K562 (cell line): Measurements from ENCODE around the gene MRPS18B. TPM values are rescaled to one million over a fixed set of nuclear protein-coding genes. Genes with fewer than 3 reads are reported as not detected.
"Not testable (repeated sequence)": the region's sequence is repeated elsewhere in the genome, so short reads cannot be mapped to it uniquely, and the experiment has no call there.

Experiments used
- ATAC-seq: fragments of 200-7000 bp; cut with Tn5 transposase; 3 replicates; pipeline ENCODE4 v1.9.1; 2020; ENCODE audit warnings: moderate library complexity
- BruUV-seq: library from RNA; stranded (reverse); fragments of 400-500 nt; replicated peaks from 2 replicates; lab custom pipeline; 2021; lab: Mats Ljungman, UMichigan
- CTCF ChIA-PET: fragments of 300-600 bp; formaldehyde crosslinking; extraction: SDS; loops from one replicate; lab custom pipeline; 2021; ENCODE audit warnings: low intra/inter-chr PET ratio; lab: Yijun Ruan, JAX
- POLR2A ChIA-PET: fragments of 300-600, 350-650 bp; sonication (Branson Sonifier 250); formaldehyde crosslinking; extraction: SDS; loops from one replicate; lab custom pipeline; 2021; ENCODE audit warnings: antibody characterized with exemption, inconsistent platforms; lab: Yijun Ruan, JAX
- DNase-seq, 4 experiments: peaks; one replicate each; pipeline versions ENCODE4 v3.0.0 to v3.0.0-alpha.2; 2011 to 2018; ENCODE audit warnings: low spot score in 3 of 4, mixed read lengths in 3 of 4; ENCODE audit errors: extremely low read depth in 1 of 4
- FAIRE-seq: peaks from 2 replicates; lab custom pipeline; 2011; peaks lifted over from hg19 to GRCh38; lab: Jason Lieb, UNC
- H2AFZ ChIP-seq: 2 replicates; pipeline ENCODE4 v1.6.0; 2011; ENCODE audit warnings: low read depth, low read length, control low read depth, inconsistent platforms
- H3K27ac ChIP-seq: fragments of 200-600 bp; 3 replicates; pipeline ENCODE4 v1.8.0; 2011; ENCODE audit warnings: low read depth, mild to moderate bottlenecking, control low read depth, inconsistent platforms, low read length, moderate library complexity, mixed read lengths; ENCODE audit errors: extremely low read depth
- H3K27me3 ChIP-seq, 2 experiments: fragments of 300-600 bp in 1 of 2; 2 replicates in 1 of 2; 3 replicates in 1 of 2; pipeline versions ENCODE4 v1.6.0 to v1.8.0; 2011; ENCODE audit warnings: inconsistent platforms in 2 of 2, low read length in 2 of 2, mild to moderate bottlenecking in 1 of 2, mixed read lengths in 1 of 2, moderate library complexity in 1 of 2; ENCODE audit not compliant: control insufficient read depth in 2 of 2, insufficient read depth in 2 of 2
- H3K36me3 ChIP-seq: fragments of 300-600 bp; 3 replicates; pipeline ENCODE4 v1.8.0; 2011; ENCODE audit warnings: mild to moderate bottlenecking, low read length, inconsistent platforms; ENCODE audit not compliant: control insufficient read depth, insufficient read depth
- H3K4me1 ChIP-seq, 2 experiments: fragments of 200-600 bp in 1 of 2; replicated peaks in 1 of 2; 2 replicates in 1 of 2; 3 replicates in 1 of 2; pipeline versions ENCODE4 v1.5.1 to v1.8.0; 2011; ENCODE audit warnings: inconsistent platforms in 2 of 2, low read length in 2 of 2, mild to moderate bottlenecking in 1 of 2, mixed read lengths in 1 of 2, moderate library complexity in 1 of 2; ENCODE audit not compliant: control insufficient read depth in 2 of 2, insufficient read depth in 2 of 2
- H3K4me2 ChIP-seq: 2 replicates; pipeline ENCODE4 v1.6.1; 2011; ENCODE audit warnings: low read length, control low read depth, inconsistent platforms, mixed read lengths; ENCODE audit not compliant: insufficient read depth
- H3K4me3 ChIP-seq: fragments of 200-600 bp; sonication (generic), shearing (Covaris generic); 2 replicates; pipeline ENCODE4 v1.5.1; 2016; ENCODE audit warnings: control low read depth, inconsistent platforms
- H3K79me2 ChIP-seq: fragments of 200-600 bp; 3 replicates; pipeline ENCODE4 v1.8.0; 2011; ENCODE audit warnings: low read length, inconsistent platforms; ENCODE audit not compliant: control insufficient read depth, insufficient read depth
- H3K9ac ChIP-seq, 2 experiments: 2 replicates each; pipeline versions ENCODE4 v1.6.0 to v1.6.1; 2011; ENCODE audit warnings: low read depth in 2 of 2, low read length in 2 of 2, control low read depth in 1 of 2, inconsistent platforms in 1 of 2, mild to moderate bottlenecking in 1 of 2, mixed read lengths in 1 of 2; ENCODE audit not compliant: insufficient read depth in 1 of 2
- H3K9me1 ChIP-seq: one replicate; pipeline ENCODE4 v1.6.0; 2011; ENCODE audit warnings: inconsistent platforms, mild to moderate bottlenecking, low read length, moderate library complexity; ENCODE audit not compliant: control insufficient read depth, insufficient read depth
- H3K9me3 ChIP-seq: replicated peaks from 2 replicates; pipeline ENCODE4 v1.5.1; 2011; ENCODE audit warnings: low read depth, low read length, inconsistent platforms; ENCODE audit not compliant: control insufficient read depth, insufficient read depth
- H4K20me1 ChIP-seq: replicated peaks from 2 replicates; pipeline ENCODE4 v1.6.1; 2011; ENCODE audit warnings: low read length, inconsistent platforms, mixed read lengths; ENCODE audit not compliant: control insufficient read depth, insufficient read depth
- ARID1B ChIP-seq: fragments of 450-650 bp; IDR thresholded peaks from 2 replicates; pipeline ENCODE4 v1.6.1; 2016; ENCODE audit warnings: antibody characterized with exemption, mild to moderate bottlenecking, inconsistent platforms
- ATF3 ChIP-seq, 2 experiments: fragments of 450-650 bp in 1 of 2; sonication (generic) in 1 of 2; formaldehyde crosslinking in 1 of 2; IDR thresholded peaks in 1 of 2; conservative IDR thresholded peaks in 1 of 2; 2 replicates each; pipeline versions ENCODE4 v1.6.1 to v1.8.1; 2016 to 2023; ENCODE audit warnings: mild to moderate bottlenecking in 2 of 2, moderate library complexity in 2 of 2, inconsistent platforms in 1 of 2, missing genetic modification reagents in 1 of 2
- ATF7 ChIP-seq: fragments of 450-650 bp; IDR thresholded peaks from 2 replicates; pipeline ENCODE4 v1.7.1; 2014; ENCODE audit warnings: mild to moderate bottlenecking, moderate library complexity
- CBFA2T3 ChIP-seq: fragments of 450-650 bp; IDR thresholded peaks from 2 replicates; pipeline ENCODE4 v1.6.1; 2017
- CEBPG ChIP-seq, 3 experiments: fragments of 200-800 bp in 1 of 3; sonication (Bioruptor generic) in 1 of 3; sonication (generic) in 1 of 3; formaldehyde crosslinking in 1 of 3; IDR thresholded peaks in 2 of 3; conservative IDR thresholded peaks in 1 of 3; 2 replicates each; pipeline versions ENCODE4 v1.6.1 to v1.8.0; 2016 to 2022; ENCODE audit warnings: missing compliant biosample characterization in 2 of 3, missing genetic modification characterization in 2 of 3, mild to moderate bottlenecking in 1 of 3, missing genetic modification reagents in 1 of 3
- CREM ChIP-seq: IDR thresholded peaks from 2 replicates; pipeline ENCODE4 v1.6.1; 2014; ENCODE audit warnings: antibody characterized with exemption, low read depth
- DPF2 ChIP-seq: fragments of 450-650 bp; IDR thresholded peaks from 2 replicates; pipeline ENCODE4 v1.6.1; 2016
- EGR1 ChIP-seq: fragments of 450-650 bp; conservative IDR thresholded peaks from 2 replicates; pipeline ENCODE4 v1.6.1; 2017; ENCODE audit warnings: mild to moderate bottlenecking
- JUN ChIP-seq, 2 experiments: sonication (generic) in 1 of 2; formaldehyde crosslinking in 1 of 2; IDR thresholded peaks; 2 replicates each; pipeline versions ENCODE4 v1.6.1 to v1.8.0; 2012 to 2022; ENCODE audit warnings: borderline replicate concordance in 2 of 2, mild to moderate bottlenecking in 2 of 2, improper control_type of control experiment in 1 of 2, low read depth in 1 of 2, low read length in 1 of 2, missing genetic modification reagents in 1 of 2
- JUND ChIP-seq, 2 experiments: IDR thresholded peaks; 2 replicates in 1 of 2; 3 replicates in 1 of 2; pipeline ENCODE4 v1.6.1; 2011; ENCODE audit warnings: borderline replicate concordance in 2 of 2, low read depth in 2 of 2, low read length in 2 of 2, improper control_type of control experiment in 1 of 2, missing biosample characterization in 1 of 2, missing genetic modification characterization in 1 of 2, missing genetic modification reagents in 1 of 2
- KDM1A ChIP-seq, 2 experiments: fragments of 450-650 bp; IDR thresholded peaks; 2 replicates each; pipeline ENCODE4 v1.6.1; 2016; ENCODE audit warnings: mild to moderate bottlenecking in 2 of 2
- SMARCE1 ChIP-seq: fragments of 450-650 bp; IDR thresholded peaks from 2 replicates; pipeline ENCODE4 v1.7.1; 2016; ENCODE audit warnings: mild to moderate bottlenecking
- ZBTB7A ChIP-seq: IDR thresholded peaks from 2 replicates; pipeline ENCODE4 v1.6.1; 2011; ENCODE audit warnings: low read depth, mild to moderate bottlenecking, low read length, moderate library complexity, borderline replicate concordance; ENCODE audit not compliant: control insufficient read depth
- ZEB2 ChIP-seq: fragments of 450-650 bp; IDR thresholded peaks from 2 replicates; pipeline ENCODE4 v1.6.1; 2016
- ZNF263 ChIP-seq: sonication (generic); formaldehyde crosslinking; IDR thresholded peaks from 2 replicates; pipeline ENCODE4 v1.8.0; 2022; ENCODE audit warnings: mild to moderate bottlenecking, missing genetic modification reagents, borderline replicate concordance
- WGBS: fragments of 100-300 bp; shearing (Covaris generic); methylation state at CpG from one replicate; pipeline ENCODE4 v1.1.6; 2016; ENCODE audit warnings: low coverage, mixed read lengths; ENCODE audit not compliant: insufficient coverage; ENCODE audit errors: missing lambda C conversion rate; 5-methylcytosine and 5-hydroxymethylcytosine counted together
- in situ Hi-C: fragments of 300-500 bp; cut with MboI; formaldehyde crosslinking; loops from 4 replicates; pipeline ENCODE4 v1.15.0; 2018; ENCODE audit warnings: inconsistent platforms, mixed read lengths
- intact Hi-C: fragments of 100-400 bp; cut with micrococcal nuclease; formaldehyde crosslinking; loops from 2 replicates; pipeline ENCODE4 v1.14.2; 2022
- polyA plus RNA-seq, 8 experiments: library from polyadenylated mRNA; depleted of rRNA in 4 of 8; stranded (reverse) in 5 of 8; unstranded in 3 of 8; fragments of >200 nt; fragmentation: Nextera tagmentation in 2 of 8; fragmentation: Illumina TruSeq in 1 of 8; extraction: Ambion mirVana in 2 of 8; extraction: Trizol in 1 of 8; gene quantifications; 2 replicates each; pipeline versions ENCODE4 v1.2.1 to v1.2.3, GENCODE V29; 2011 to 2014; ENCODE audit warnings: inconsistent platforms in 1 of 8, missing spikeins in 1 of 8
- total RNA-seq, 7 experiments: library from RNA; depleted of rRNA in 6 of 7; stranded (reverse); fragments of >200 nt in 6 of 7; fragmentation: Illumina TruSeq in 2 of 7; extraction: Trizol in 2 of 7; gene quantifications; 2 replicates each; pipeline versions ENCODE4 v1.2.1 to v1.2.3, GENCODE V29; 2011 to 2021; ENCODE audit warnings: low replicate concordance in 1 of 7

The MRPS18B gene
- total and polyA plus RNA-seq, 9 of the 15 experiments (the other 6 are each of a cell fraction or from before 2014, with no cell fraction given) = 132 to 383 (median 178) TPM

GRCh38 chr6:30666300-30666699, 48.7 kb downstream of the MRPS18B start:
- 80% methylated on average over 2 of the region's 2 CpGs for WGBS
- BruUV-seq; H3K9me3 ChIP-seq; H3K4me3 ChIP-seq; H3K9ac ChIP-seq; H3K27me3 ChIP-seq; H3K4me2 ChIP-seq; TF ChIP-seq JUN (CRISPR knock-in tag; IDR thresholded peaks at IDR 0.05; ENCODE audit: borderline replicate concordance); CEBPG (CRISPR knock-in tag; IDR thresholded peaks at IDR 0.05); ATF3 (CRISPR knock-in tag; conservative IDR thresholded peaks at IDR 0.05): not testable (repeated sequence)
- peak; percentile 58 for FAIRE-seq
- Histone ChIP-seq H3K4me1 (peaks cover 7 to 13% of the 10 kb centered on the region in 2 experiments), H3K27ac (peak overlapping the region; percentile 39; the same call in 2 of the 3 replicates)
- TF ChIP-seq CBFA2T3 = 0 out of 2 replicates have a peak, but pooled peaks have one; percentile 5
- peak; percentile 26; the same call in 1 of the 2 replicates for TF ChIP-seq ZBTB7A
- TF ChIP-seq SMARCE1 = peak; percentile 52
- TF ChIP-seq KDM1A (IDR thresholded peaks at IDR 0.05) = peak in 1 of 2 experiments; percentile 48; a peak in 2 of 4 replicates
- TF ChIP-seq ATF7 = peak; percentile 88
- peak; percentile 43; the same call in 1 of the 2 replicates for TF ChIP-seq JUN (IDR thresholded peaks at IDR 0.05; ENCODE audit: borderline replicate concordance, low read depth, low read length)
- peak; percentile 42; the same call in 1 of the 2 replicates for TF ChIP-seq CREM
- 0 out of 4 replicates have a peak, but pooled peaks of 1 of the 2 experiments have one; percentile 13 for TF ChIP-seq CEBPG (tag; conservative IDR thresholded peaks at IDR 0.05 in 1 of 2, IDR thresholded peaks at IDR 0.05 in 1 of 2)
- peak; percentile 62 for TF ChIP-seq DPF2
- TF ChIP-seq ZNF263 (CRISPR knock-in tag) = peak; percentile 22; the same call in 1 of the 2 replicates
- TF ChIP-seq EGR1 = peak; percentile 90
- peak; percentile 80 for TF ChIP-seq JUND (IDR thresholded peaks at IDR 0.05; ENCODE audit: borderline replicate concordance, low read depth, low read length)
- TF ChIP-seq JUND (tag; IDR thresholded peaks at IDR 0.05; ENCODE audit: borderline replicate concordance, low read depth, low read length) = 0 out of 3 replicates have a peak, but pooled peaks have one; percentile 44
- TF ChIP-seq ARID1B = peak; percentile 47; the same call in 1 of the 2 replicates
- TF ChIP-seq ZEB2 = 0 out of 2 replicates have a peak, but pooled peaks have one; percentile 57
- peak; percentile 96 for TF ChIP-seq ATF3 (IDR thresholded peaks at IDR 0.05)
- TF ChIP-seq, all 486 proteins: peak for 15; not testable (repeated sequence) for 471
- POLR2A ChIA-PET = interaction anchor here (0.6 to 1.2 kb wide), 2 partner anchors 25 to 122 kb away, joined by 4 to 5 read pairs; no protein-coding TSS in a partner anchor
- H3K36me3 ChIP-seq = peaks cover 83% of the 10 kb centered on the region
- H2AFZ ChIP-seq, intact Hi-C loops, in situ Hi-C loops, H3K79me2 ChIP-seq, H3K9me1 ChIP-seq, H4K20me1 ChIP-seq: not testable (repeated sequence)
- ATAC-seq = peak; percentile 49; the same call in 1 of the 3 replicates
- DNase-seq = peak in 3 of 4 experiments; percentile 39 to 67 (median 56)
- CTCF ChIA-PET = interaction anchor here (0.5 kb wide), 1 partner anchor 214 kb away, joined by 3 read pairs; no protein-coding TSS in a partner anchor
